ENCODE results near the gene ZNF438.
"Not testable (repeated sequence)": the region's sequence is repeated elsewhere in the genome, so short reads cannot be mapped to it uniquely, and the experiment has no call there.

ZNF438 gene

DNA sequence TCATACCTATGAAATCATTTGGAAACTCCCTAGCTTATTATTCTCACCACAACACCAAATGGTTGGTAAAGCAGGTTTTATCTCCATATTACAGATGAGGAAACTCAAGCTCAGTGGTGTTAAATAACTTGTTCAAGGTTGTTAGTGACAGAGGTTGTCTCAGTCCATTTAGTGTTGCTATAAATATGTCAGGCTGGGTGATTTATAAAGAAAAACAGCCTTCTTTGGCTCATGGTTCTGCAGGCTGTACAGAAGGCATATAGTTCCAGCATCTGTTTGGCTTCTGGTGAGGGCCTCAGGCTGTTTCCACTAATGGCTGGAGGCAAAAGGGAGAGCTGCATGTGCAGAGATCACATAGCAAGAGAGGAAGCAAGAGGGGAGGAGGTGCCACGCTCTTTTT lies 96.6 kb downstream of the ZNF438 start:
- no peak overlapping the region for H3K27ac ChIP-seq
- no peaks in the 10 kb centered on the region for H3K27me3 ChIP-seq (ENCODE audit: insufficient read depth, low read depth, severe bottlenecking)
- DNase-seq = no peak
- H3K4me3 ChIP-seq (ENCODE audit: low read depth, low read length) = no peak overlapping the region
- no peaks in the 10 kb centered on the region for H3K36me3 ChIP-seq
- TF ChIP-seq, protein P1, sequence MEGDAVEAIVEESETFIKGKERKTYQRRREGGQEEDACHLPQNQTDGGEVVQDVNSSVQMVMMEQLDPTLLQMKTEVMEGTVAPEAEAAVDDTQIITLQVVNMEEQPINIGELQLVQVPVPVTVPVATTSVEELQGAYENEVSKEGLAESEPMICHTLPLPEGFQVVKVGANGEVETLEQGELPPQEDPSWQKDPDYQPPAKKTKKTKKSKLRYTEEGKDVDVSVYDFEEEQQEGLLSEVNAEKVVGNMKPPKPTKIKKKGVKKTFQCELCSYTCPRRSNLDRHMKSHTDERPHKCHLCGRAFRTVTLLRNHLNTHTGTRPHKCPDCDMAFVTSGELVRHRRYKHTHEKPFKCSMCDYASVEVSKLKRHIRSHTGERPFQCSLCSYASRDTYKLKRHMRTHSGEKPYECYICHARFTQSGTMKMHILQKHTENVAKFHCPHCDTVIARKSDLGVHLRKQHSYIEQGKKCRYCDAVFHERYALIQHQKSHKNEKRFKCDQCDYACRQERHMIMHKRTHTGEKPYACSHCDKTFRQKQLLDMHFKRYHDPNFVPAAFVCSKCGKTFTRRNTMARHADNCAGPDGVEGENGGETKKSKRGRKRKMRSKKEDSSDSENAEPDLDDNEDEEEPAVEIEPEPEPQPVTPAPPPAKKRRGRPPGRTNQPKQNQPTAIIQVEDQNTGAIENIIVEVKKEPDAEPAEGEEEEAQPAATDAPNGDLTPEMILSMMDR (IDR thresholded peaks at IDR 0.05; ENCODE audit: low read depth, low read length) = no peak
- no peaks in the 10 kb centered on the region for H3K9me3 ChIP-seq (ENCODE audit: severe bottlenecking)

DNA sequence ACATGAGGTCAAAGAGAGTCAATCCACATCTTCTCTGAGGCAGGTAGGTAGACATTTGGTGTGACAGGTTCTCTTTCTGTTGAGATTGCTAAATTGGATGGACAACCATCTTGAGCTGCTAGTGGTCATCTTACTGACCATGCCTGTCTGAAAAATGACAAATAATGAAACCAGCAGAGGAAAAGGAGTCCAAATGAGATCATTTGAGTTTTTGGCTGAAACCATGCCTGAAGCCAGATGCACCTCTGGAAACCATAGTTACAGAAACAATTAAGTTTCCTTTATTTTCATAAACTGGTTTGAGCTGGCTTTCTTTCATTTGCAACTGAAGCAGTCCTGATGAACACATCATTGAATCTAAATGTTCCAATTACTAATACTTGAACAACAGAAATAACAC lies 100.6 kb downstream of the ZNF438 start:
- Histone ChIP-seq H3K36me3 (no peaks in the 10 kb centered on the region), H3K9me3 (ENCODE audit: severe bottlenecking) (no peaks in the 10 kb centered on the region), H3K4me3 (ENCODE audit: low read depth, low read length) (no peak overlapping the region), H3K27ac (no peak overlapping the region), H3K27me3 (ENCODE audit: insufficient read depth, low read depth, severe bottlenecking) (no peaks in the 10 kb centered on the region)
- no peak for DNase-seq
- TF ChIP-seq, protein P1 (IDR thresholded peaks at IDR 0.05; ENCODE audit: low read depth, low read length) = no peak

GRCh38 chr10:30929901-30930520 lies 101.7 kb downstream of the ZNF438 start:
- H3K27me3 ChIP-seq (ENCODE audit: insufficient read depth, low read depth, severe bottlenecking) = no peaks in the 10 kb centered on the region
- no peak for DNase-seq
- no peaks in the 10 kb centered on the region for H3K9me3 ChIP-seq (ENCODE audit: severe bottlenecking)
- TF ChIP-seq, protein P1 (IDR thresholded peaks at IDR 0.05; ENCODE audit: low read depth, low read length) = no peak
- H3K36me3 ChIP-seq = no peaks in the 10 kb centered on the region
- H3K4me3 ChIP-seq (ENCODE audit: low read depth, low read length) = no peak overlapping the region
- no peak overlapping the region for H3K27ac ChIP-seq

DNA sequence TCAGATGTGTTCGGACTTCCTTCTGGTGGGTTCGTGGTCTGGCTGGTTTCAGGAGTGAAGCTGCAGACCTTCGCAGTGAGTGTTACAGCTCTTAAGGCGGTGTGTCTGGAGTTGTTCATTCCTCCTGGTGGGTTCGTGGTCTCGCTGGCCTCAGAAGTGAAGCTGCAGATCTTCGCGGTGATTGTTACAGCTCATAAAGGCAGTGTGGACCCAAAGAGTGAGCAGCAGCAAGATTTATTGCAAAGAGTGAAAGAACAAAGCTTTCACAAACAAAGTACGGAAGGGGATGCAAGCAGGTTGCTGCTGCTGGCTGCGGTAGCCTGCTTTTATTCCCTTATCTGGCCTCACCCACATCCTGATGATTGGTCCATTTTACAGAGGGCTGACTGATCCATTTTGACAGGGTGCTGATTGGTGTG lies 102.3 kb downstream of the ZNF438 start:
- not testable (repeated sequence) for H3K4me3 ChIP-seq (ENCODE audit: low read depth, low read length); DNase-seq; H3K27me3 ChIP-seq (ENCODE audit: insufficient read depth, low read depth, severe bottlenecking); H3K27ac ChIP-seq; H3K36me3 ChIP-seq; H3K9me3 ChIP-seq (ENCODE audit: severe bottlenecking)

DNA sequence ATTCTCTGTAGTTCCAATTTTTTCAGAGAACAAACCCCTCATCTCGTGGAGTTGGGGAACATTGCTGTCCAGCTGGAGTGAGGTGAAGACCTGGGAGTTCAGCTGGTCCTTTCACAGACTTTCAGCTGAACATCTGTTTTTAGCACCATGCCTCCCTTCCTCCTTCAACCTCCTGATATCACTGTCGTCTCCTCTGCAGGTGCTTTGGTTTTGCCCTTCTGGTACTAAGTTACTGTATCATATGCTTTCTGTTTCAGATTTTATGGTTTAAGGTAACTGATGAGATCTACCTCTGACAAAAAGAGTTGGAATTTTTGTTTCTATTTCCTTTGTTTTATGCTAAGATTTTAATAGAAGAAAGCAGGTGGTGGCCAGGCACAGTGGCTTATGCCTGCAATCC lies 102.9 kb downstream of the ZNF438 start:
- no peaks in the 10 kb centered on the region for H3K9me3 ChIP-seq (ENCODE audit: severe bottlenecking)
- H3K27ac ChIP-seq = no peak overlapping the region
- TF ChIP-seq, protein P1 (IDR thresholded peaks at IDR 0.05; ENCODE audit: low read depth, low read length) = no peak
- H3K4me3 ChIP-seq (ENCODE audit: low read depth, low read length) = no peak overlapping the region
- no peak for DNase-seq
- no peaks in the 10 kb centered on the region for H3K27me3 ChIP-seq (ENCODE audit: insufficient read depth, low read depth, severe bottlenecking)
- no peaks in the 10 kb centered on the region for H3K36me3 ChIP-seq

GRCh38 chr10:30918651-30919050 lies 113.0 kb downstream of the ZNF438 start:
- DNase-seq = no peak
- no peaks in the 10 kb centered on the region for H3K36me3 ChIP-seq
- H3K9me3 ChIP-seq (ENCODE audit: severe bottlenecking) = no peaks in the 10 kb centered on the region
- H3K27ac ChIP-seq = no peak overlapping the region
- H3K27me3 ChIP-seq (ENCODE audit: insufficient read depth, low read depth, severe bottlenecking) = no peaks in the 10 kb centered on the region
- TF ChIP-seq, protein P1 (IDR thresholded peaks at IDR 0.05; ENCODE audit: low read depth, low read length) = no peak
- no peak overlapping the region for H3K4me3 ChIP-seq (ENCODE audit: low read depth, low read length)
